Measurements from ENCODE around the gene C2CD4B.

The C2CD4B gene

GRCh38 chr15:62149729-62150128 lies 15.4 kb downstream of the C2CD4B start:
- no peak for DNase-seq (ENCODE audit: low read depth in 2 of 2)

DNA sequence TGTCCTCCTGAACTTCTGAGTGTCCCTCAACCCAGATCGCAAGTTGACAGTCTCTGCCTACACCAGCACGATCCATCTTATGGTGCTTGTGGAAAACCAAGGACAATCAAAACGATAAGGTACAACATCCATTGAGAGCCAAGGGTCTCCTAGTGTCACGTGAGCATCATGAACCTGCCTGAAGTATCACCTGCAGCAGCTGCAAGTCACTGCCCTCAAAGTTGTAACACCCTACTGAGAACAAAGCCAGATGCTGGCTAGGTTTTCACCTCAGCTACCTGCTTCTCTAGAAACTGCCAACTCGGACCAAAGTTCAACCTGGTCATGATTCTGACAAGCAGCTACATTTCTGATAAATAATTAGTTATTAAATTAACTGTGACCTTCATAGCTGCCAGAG lies 17.5 kb downstream of the C2CD4B start:
- DNase-seq (ENCODE audit: low read depth in 2 of 2) = no peak

- DNase-seq (ENCODE audit: low read depth in 2 of 2) = no peak
Measured at GRCh38 chr15:62147149-62147548, 17.9 kb downstream of the C2CD4B start.

GRCh38 chr15:62145015-62145735 lies 19.9 kb downstream of the C2CD4B start:
- DNase-seq (ENCODE audit: low read depth in 2 of 2) = no peak

DNA sequence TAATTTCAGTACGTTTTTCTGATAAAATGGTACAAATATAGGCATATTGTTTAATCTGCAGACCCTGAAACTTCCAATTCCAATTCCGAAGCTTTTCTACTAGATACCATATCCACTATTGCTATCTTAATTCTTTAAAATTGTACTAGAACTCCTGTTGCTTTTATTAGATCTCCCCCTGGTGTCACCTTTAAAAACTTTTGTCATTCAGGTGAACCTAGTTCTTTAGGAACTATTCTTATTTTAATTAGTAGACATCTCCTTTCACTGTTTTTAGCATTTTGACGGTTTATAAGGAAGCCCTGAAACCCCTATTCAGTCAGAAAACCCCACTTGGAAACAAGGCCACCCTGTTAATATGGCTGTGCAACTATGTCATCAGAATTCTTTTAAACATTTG lies 22.3 kb downstream of the C2CD4B start:
- no peak for DNase-seq (ENCODE audit: low read depth in 2 of 2)

DNA sequence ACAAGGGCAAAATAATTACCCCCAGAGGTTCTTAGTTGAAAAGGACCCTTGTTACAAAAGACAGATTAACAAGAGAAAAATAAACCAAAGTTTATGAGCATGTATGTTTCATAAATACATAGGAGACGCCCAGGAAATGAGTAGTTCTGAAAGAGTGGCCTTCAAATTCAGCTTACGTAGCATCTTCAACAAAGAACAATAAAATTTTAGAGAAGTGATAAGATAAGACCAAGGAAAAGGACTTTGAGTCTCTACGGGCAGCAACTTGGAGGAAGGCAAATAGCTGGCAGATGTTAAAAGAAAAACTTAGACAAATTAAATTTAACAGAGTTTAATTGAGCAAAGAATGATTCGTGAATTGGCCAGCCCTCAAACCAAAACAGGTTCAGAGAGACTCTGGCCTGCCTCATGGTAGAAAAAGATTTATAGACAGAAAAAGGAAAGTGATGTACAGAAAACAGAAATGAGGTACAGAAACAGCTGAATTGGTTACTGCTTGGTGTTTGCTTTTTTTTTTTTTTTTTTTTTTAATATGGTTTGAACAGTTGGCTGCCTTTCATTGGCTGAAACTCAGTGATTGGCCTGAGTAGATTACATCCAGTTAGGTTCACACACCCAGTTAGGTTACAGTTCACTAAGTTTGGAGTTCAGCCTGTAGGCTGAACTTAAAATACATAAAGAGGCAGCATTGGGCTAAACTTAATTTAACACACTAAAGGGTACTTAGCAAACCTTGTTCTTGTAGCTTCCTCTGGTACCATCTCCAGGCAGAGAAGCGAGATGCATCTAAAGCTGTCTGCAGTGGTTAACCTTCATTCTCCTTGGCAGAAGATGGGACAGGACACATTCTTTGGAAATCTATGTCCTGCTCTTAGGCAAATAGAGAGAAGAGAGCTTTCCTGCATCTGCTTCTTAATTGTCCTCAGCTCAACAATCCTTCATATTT lies 23.2 kb downstream of the C2CD4B start:
- no peak for DNase-seq (ENCODE audit: low read depth in 2 of 2)

GRCh38 chr15:62141200-62141599 lies 23.9 kb downstream of the C2CD4B start:
- no peak for DNase-seq (ENCODE audit: low read depth in 2 of 2)

- DNase-seq (ENCODE audit: low read depth in 2 of 2) = no peak
Measured at GRCh38 chr15:62138124-62138523, 27.0 kb downstream of the C2CD4B start.

- DNase-seq (ENCODE audit: low read depth in 2 of 2) = no peak
Measured at GRCh38 chr15:62136911-62137865, 27.9 kb downstream of the C2CD4B start.

DNA sequence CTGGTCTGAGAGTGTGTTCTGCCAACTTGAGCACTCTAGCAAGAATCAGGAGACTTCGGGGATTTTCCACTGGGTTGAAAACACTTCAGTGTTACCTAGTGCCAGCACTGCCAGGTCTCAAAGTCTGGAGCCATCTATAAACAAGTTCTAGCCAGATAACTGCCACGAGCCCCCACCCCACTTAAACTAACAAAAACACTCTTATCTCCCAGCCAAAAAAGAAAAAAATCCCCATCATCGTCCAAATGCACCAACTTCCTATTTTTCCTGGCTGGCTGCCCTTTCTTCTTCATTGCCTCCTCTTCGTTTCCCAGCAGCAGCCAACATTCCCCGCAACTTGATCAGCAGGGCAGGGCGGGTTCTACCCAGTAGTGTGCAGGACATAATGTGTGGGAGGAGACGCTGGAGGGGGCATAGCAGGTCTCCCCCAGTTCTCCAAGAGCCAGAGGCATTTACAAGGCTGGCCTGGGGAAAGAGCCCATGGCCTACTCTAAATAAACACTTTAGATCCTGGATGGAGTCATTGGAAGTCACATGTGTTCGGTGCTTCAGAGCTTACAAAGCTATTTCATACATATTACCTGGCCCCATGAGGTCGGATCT lies 29.5 kb downstream of the C2CD4B start:
- no peak for DNase-seq (ENCODE audit: low read depth in 2 of 2)

DNA sequence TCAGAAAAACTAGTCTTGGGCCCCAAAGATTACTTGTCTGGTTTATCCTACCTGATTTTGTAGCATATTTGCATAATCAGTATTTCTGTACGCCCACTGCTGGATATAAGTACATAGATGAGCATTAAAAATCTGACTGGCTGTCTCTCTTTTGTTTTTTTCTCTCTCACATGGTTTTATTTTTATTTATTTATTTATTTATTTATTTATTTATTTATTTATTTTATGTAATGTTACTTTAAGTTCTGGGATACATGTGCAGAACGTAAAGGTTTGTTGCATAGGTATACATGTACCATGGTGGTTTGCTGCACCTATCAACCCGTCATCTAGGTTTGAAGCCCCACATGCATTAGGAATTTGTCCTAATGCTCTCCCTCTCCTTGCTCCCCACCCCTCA lies 31.9 kb downstream of the C2CD4B start:
- DNase-seq (ENCODE audit: low read depth in 2 of 2) = no peak

DNA sequence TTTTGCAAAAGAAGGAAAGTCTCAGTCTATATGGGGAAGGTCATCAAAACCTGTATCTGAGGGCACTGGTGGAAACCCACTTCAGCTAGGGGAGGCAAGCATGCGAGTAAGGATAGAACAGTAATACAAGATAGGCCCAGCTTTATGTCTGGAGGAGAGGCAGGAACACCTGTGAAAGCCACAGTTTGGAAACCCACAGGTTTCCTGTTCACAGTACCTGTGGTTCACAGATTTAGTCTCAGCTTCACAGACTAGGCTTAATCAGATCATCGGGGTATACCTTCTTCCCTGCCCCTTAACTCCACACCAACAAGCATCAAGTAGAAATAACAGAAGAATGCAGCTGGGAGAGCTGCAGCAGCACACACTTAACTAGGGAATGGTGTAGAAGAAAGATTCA lies 36.2 kb downstream of the C2CD4B start:
- DNase-seq (ENCODE audit: low read depth in 2 of 2) = no peak

DNA sequence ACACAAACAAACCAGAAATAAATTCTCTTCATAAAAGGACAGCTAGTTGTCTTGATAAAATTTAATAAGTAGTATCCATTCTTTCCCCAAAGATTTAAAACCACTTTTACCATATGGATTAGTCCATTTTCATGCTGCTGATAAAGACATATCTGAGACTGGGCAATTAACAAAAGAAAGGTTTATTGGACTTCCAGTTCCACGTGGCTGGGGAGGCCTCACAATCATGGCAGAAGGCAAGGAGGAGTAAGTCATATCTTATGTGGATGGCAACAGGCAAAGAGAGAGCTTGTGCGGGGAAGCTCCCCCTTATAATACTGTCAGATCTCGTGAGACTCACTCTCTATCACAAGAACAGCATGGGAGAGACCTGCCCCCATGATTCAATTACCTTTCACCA lies 38.7 kb downstream of the C2CD4B start:
- DNase-seq (ENCODE audit: low read depth in 2 of 2) = no peak

DNA sequence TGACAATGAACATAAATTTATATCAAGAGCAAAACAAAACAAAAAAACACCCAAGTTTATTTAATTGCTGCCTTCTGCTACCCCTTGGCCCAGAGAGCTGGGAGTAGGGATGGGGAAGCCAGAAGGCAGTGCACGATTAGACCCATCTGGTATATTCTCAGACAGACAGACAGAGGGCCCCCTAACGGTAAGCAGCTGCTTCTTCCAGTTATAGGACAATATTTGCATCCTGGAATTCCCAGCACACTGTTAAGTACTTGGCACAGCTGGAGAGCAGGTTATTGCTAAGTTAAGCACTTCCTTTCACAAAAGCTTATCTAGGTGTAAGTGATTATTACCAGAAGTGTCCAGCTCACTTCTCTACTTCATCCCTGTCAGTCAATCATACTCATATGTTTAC lies 39.3 kb downstream of the C2CD4B start:
- DNase-seq (ENCODE audit: low read depth in 2 of 2) = no peak

DNA sequence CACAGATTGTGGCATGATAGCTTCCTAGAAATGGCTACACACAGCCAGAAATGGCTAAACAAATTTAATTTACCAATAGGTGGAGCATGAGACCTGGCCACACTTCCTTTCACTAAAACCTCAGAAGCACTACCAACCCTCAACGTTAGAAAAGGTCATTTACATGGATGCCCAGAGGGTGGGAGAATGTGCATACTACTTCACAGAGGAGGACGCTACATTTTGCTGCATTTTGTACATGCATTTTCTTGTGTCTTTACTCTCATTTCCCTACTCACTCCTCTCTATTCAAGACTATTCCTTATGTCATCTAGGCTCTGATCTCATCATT lies 40.1 kb downstream of the C2CD4B start:
- no peak for DNase-seq (ENCODE audit: low read depth in 2 of 2)

GRCh38 chr15:62124176-62124972 lies 40.7 kb downstream of the C2CD4B start:
- no peak for DNase-seq (ENCODE audit: low read depth in 2 of 2)

GRCh38 chr15:62122249-62122648 lies 42.8 kb downstream of the C2CD4B start:
- no peak for DNase-seq (ENCODE audit: low read depth in 2 of 2)

DNA sequence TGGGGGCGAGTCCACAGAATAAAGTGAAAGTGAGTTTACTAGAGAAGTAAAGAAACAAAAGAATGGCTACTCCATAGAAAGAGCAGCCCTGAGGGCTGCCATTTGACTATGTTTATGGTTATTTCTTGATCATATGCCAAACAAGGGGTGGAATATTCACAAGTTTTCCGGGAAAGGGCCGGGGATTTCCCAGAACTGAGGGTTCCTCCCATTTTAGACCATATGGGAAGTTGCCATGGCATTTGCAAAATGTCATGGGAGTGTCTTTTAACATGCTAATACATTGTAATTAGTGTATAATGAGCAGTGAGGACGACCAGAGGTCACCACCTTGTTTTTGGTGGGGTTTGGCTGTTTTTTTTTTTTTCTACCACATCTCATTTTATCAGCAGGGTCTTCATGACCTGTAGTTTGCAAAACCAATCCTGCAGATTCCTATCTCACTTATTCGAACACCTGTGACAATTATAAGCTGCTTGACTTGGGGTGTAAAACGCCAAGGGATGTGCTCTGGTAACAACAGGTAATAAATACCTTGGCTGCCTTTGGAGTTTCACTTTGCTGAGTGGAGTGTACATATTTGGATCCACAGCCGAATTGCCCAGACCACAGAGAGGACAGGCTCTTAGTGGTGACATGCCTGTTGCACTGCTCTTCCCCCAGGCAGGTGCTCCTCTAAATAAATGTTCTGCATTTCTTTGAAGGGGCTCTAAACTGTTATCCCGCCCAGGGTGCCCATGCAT lies 43.6 kb downstream of the C2CD4B start:
- no peak for DNase-seq (ENCODE audit: low read depth in 2 of 2)

DNA sequence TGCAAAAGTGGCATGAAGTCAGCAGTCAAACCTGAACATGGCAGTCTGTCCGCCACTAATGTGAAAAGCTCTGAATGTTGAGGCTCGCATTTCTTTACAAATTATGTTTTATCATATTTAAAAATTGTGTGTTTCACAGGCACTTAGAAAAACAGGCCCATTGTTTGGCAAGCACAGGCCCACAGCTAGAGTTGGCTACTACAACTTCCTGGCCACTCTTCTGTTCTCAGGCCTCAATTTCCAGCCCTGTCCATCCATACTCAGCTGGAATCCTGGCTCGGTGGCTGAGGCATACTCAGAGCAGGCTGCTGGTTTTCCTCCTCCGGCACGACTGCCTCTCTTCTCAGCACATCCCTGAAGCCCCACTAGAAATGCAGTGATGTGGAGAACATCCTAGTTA lies 44.3 kb downstream of the C2CD4B start:
- DNase-seq (ENCODE audit: low read depth in 2 of 2) = no peak

- no peak for DNase-seq (ENCODE audit: low read depth in 2 of 2)
Measured at GRCh38 chr15:62119874-62120273, 45.2 kb downstream of the C2CD4B start.

Data from stimulated activated CD4-positive, alpha-beta T cell treated with anti-CD3 and anti-CD28 coated beads, Interleukin-15, amount 100 ng/mL, for 48 hours (primary cell).